ENCODE results near the gene FCAMR.

Gene FCAMR, protein sequence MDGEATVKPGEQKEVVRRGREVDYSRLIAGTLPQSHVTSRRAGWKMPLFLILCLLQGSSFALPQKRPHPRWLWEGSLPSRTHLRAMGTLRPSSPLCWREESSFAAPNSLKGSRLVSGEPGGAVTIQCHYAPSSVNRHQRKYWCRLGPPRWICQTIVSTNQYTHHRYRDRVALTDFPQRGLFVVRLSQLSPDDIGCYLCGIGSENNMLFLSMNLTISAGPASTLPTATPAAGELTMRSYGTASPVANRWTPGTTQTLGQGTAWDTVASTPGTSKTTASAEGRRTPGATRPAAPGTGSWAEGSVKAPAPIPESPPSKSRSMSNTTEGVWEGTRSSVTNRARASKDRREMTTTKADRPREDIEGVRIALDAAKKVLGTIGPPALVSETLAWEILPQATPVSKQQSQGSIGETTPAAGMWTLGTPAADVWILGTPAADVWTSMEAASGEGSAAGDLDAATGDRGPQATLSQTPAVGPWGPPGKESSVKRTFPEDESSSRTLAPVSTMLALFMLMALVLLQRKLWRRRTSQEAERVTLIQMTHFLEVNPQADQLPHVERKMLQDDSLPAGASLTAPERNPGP

DNA sequence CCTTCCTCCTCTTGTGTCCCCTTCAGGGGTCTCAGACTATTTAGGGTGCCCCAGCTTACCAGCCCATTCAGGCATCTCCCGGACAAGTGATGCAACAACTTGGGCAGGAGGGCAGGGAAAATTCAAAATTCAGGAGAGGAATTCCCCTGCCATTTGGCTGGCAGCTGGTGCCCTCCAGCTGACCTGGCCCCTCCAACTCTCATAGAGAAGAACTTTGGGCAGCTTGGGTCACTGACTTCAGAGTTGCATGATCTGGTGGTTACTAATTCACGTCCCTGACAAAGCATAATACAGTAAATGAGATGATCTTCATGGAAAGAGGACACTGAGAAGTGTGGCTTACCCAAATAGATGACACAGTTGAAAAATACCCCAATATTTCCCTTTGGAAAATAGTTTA is at the start of gene FCAMR:
TSS of gene FCAMR (minus strand) at position 15 of the 400 bp plus-strand sequence. CDS start 335 bp downstream, outside the sequence.
- DNase-seq: peak; percentile 84 to 94 (median 86)

DNA sequence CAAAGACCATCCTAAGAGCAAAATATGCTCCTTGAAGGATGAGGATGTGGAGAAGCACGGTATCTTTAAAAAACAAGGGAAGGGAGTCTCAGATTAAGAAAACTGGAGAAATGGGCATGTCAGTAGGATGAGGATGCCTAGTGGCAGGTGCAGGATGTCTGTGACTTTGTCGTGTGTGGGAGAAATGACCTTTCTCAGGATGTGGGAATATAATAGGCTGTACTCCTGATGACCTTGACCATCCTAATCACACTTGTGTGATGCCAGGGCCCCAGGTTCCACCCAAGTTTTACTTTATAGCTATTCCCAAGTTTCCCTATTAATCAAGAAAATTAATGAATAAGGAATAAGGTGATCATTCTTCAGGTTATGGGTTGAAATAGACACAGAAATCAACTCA is 49.4 kb upstream of the FCAMR start:
- no peak for DNase-seq

- DNase-seq: no peak
Observed at GRCh38 chr1:207019161-207019560, 48.9 kb upstream of the FCAMR start.

- no peak for DNase-seq
Observed at GRCh38 chr1:207018707-207019106, 48.4 kb upstream of the FCAMR start.

- peak; percentile 75 to 81 (median 79) for DNase-seq
Observed at GRCh38 chr1:207017615-207018559, 47.6 kb upstream of the FCAMR start.

DNA sequence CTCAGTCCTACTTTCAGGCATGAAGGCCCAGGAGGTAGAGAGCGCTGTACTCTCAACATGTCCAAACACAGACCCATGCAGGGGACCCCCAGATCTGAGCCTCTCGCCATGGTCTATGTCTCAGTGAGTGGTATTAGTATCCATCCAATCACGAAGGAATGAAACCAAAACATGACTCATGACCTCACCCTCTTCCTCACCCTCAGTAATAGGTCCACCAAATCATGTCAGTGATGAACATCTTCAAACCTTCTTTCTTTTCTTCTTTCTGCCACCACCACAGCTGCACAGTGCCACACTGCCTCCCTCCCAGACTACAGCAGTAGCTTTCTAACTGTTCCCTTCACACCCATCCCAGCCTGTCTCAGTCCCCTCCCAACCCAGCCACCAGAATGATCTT is 45.5 kb upstream of the FCAMR start:
- DNase-seq: no peak

- peak in 1 of 3 donors; percentile 15 for DNase-seq
Observed at GRCh38 chr1:207014728-207015127, 44.5 kb upstream of the FCAMR start.

GRCh38 chr1:207013321-207014085 is 43.2 kb upstream of the FCAMR start:
- DNase-seq: no peak

- DNase-seq: no peak
Observed at GRCh38 chr1:207010726-207011125, 40.5 kb upstream of the FCAMR start.

- no peak for DNase-seq
Observed at GRCh38 chr1:207009945-207010344, 39.7 kb upstream of the FCAMR start.

- DNase-seq: no peak
Observed at GRCh38 chr1:207009182-207009850, 39.1 kb upstream of the FCAMR start.

DNA sequence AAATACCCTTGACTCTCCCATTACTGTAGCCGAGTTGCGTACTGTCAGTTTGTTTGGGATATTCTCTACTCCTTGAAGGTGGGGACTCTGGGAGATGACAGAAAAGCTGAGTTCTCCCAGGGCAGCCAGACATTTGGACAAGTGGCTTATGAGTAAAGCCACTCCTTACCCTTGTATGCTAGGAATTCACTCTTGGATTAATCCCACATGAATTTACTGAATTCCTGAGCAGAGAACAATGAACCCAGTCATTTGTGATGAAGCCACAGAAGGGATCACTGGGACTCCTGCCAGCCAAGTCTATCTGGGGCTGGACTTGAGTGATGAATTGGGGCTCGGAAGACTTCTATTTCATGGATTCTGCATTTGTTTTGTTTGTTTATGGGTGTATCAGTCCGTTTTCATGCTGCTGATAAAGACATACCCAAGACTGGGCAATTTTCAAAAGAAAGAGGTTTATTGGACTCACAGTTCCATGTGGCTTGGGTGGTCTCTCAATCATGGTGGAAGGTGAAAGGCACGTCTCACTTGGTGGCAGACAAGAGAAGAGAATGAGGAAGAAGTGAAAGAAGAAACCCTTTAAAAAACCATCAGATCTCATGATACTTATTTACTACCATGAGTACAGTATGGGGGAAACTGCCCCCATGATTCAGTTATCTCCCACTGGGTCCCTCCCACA is 37.2 kb upstream of the FCAMR start:
- no peak for DNase-seq

DNA sequence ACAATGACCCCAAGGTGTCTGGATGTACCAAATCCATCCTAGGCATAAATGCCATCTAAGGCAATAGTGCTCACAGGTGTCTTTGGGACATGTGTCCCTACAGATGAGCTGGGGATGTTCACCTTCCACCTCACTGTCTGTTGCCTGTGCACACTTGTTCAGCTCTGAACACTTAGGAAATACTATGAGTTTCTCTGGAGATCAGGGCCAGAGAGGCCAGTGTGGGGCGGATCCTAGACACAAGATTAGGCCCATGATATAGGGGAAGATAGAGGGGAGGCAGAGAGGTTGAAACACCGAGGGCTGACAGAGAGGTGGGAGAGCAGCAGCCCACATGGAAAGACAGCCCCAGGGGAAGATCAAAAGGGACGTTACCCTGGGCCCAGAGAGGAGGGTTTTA is 36.7 kb upstream of the FCAMR start:
- no peak for DNase-seq

DNA sequence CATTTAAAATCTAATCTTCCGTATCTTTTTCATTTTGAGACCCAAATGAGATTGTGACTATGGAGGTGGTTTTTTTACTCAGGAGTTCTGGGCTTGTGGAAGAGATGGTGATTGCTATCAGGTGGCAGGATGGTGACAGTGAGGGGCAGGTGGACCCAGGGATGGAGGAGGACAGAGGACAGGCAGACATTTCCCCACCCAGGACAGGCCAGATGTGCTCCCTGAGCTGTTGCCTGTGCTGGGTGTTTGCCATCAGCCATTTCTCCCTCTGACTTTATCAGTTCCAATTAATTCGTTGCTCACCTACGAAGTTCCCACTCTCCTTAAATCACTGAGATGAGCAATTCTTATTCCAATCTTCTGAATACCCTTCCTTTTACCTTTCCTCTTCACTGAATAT is 35.8 kb upstream of the FCAMR start:
- no peak for DNase-seq

DNA sequence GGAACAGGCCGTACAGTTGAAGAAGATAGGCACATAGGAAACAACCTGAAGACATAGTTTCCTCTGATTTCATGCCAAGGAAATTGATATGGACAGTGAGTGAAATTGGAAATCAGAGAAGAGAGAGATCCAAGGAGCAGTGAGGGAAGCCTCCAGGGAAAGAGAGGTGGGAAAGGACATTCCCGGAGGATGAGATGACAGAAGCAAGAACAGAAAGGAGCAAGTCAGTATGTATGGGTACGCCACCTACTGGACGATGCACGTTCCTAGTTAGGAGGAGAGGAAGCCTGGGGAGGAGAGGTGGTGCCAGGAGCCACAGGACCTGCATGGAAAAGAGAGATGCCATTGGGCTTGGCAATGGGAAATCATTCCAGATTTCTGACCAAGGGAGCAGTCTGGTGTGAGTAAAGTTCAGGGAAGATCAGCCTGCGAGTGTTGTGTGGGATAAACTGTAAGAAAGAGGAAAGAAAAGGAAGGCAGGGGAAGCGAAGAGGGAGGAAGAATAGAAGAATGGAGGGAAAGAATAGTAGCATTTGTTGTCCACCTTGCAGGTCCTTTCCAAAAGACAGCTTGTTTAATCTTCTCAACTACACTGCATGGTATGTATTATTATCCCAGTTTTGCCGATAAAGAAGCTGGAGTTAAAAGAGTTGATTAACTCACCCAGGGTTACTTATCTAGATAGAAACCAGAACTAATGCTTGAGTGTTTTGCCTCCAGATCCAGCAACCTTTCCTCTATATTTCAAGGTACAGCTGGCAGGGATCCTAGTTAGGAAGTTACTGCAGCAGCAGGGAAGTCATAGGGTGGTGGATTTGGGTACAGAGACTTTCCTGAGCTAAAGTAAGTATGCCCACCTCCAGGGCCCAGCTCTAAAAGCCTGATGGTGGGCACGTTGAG is 34.9 kb upstream of the FCAMR start:
- DNase-seq: peak; percentile 62 to 72 (median 68)

DNA sequence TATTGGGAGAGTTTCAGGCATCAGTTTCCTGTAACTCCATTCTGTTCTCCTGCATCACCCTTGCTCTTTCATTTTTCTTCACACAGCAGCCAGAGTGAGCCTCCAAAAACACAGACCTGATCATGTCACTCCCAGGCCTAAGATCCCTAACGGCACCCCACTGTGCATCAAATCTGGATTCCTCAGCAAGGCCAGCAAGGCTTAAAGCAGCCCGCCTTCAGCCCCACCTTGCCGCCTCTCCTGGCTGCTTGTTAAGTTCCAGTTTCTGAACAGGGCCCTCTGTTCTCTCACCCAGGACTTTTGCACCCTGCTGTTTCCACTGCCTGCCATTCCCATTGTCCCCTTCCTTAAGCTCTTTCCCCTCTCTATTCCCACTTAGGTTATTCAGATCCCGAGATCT is 33.0 kb upstream of the FCAMR start:
- no peak for DNase-seq

DNA sequence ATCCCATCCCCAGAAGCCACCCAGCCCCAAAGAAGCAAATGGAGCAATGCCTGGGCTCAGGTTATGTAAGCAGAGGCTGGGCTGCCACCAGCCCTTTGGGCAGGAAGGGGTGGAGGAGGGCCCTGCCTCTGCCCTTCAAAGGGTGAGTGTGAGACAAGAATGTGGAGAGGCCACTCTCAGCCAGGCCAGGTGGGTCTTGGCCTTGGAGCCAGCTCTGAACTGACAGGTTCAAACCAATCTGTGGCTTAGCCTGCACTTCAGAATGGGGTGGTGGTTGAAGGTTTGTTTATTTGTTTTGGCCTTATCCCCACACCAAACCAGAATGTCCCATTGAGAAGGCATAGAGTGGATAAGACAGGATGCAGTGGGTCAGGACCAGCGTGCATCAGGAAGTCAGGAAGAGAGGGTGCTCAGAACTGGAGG is 32.5 kb upstream of the FCAMR start:
- DNase-seq: no peak

DNA sequence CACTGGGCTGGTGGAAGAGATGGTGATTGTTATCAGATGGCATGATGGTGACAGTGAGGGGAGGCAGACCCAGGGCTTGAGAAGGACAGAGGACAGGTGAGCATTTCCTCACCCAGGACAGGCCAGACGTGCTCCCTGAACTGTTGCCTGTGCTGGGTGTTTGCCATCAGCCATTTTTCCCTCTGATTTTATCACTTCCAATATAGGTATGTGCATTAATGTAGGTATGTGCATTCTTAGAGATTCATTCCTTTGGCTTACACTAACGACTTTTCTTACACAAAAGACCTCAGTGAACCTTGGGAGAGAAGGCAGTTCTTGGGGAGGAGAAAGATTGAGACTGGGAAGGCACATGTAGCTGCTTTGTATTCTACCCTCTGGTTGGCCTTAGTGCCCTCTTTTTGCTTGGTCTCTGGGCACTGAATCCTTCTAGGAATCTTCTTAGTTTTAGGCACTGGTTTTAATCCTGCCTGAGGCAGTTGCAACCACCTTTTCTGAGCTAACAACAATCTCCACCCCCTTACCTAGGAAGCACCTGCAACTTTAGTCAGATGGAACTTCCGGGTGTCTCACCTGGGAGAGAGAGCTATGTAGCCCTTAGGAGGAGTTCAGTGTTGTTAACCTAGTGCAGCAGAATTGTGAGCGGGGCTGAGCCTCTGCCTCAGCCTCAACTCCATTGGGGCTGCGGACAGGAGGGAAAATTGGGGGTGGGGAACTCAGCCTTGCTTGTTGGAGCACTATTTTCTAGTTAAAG is 31.4 kb upstream of the FCAMR start:
- no peak for DNase-seq

DNA sequence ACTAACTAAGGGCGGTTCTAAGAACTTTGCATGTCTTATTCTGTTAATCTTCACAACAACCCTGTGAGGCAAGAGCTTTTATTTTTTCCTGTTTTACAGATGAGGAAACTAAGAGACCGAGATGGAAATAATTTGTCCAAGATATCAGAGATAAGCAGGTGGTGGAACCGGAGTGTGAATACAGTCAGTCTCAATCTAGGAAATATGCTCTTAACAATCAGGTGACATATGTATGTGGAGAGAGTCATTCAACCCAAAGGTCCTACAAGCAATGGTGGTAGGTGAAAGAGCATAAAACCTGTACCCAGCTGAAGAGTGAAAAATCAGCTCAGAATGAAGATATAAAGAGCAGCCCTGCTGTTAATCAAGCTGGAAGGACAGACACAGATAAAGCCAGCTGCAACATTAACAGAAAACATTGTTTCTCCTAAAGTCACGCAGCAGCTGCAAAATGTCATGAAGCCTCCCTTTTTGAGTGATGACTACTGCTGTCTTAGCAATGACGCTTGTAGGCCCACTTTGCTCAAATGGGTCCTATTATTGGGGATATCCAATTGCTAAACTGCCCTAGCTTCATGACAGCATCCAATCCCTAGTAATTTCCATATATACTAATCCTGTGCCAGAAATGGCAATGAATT is 30.5 kb upstream of the FCAMR start:
- DNase-seq: no peak
